OCI-LY3 (cell line): Measurements from ENCODE around the gene ZNF106.

Experiments
- H2AFZ ChIP-seq: fragments of 200-600, 300-600 bp; shearing (Covaris generic); 2 replicates; pipeline ENCODE4 v1.6.0; 2014; ENCODE audit warnings: antibody characterized with exemption, low read depth, low read length
- H3K27ac ChIP-seq: fragments of 200-600, 300-600 bp; sonication (generic); 2 replicates; pipeline ENCODE4 v1.5.1; 2014; ENCODE audit warnings: mild to moderate bottlenecking, low read length, moderate library complexity, mixed read lengths
- H3K27me3 ChIP-seq: fragments of 200-600, 300-600 bp; sonication (generic); 2 replicates; pipeline ENCODE4 v1.6.1; 2014; ENCODE audit warnings: low read depth, low read length, mixed read lengths
- H3K36me3 ChIP-seq: fragments of 200-600, 300-600 bp; sonication (generic); replicated peaks from 2 replicates; pipeline ENCODE3; 2014; ENCODE audit warnings: low read depth, low read length, mixed read lengths
- H3K4me1 ChIP-seq: fragments of 300-600, 200-600 bp; sonication (generic); 2 replicates; pipeline ENCODE4 v1.6.1; 2014; ENCODE audit warnings: low read length, mixed read lengths
- H3K4me2 ChIP-seq: fragments of 200-600, 300-600 bp; sonication (generic); 2 replicates; pipeline ENCODE4 v1.6.1; 2014; ENCODE audit warnings: low read length, mixed read lengths
- H3K4me3 ChIP-seq: fragments of 300-600, 200-600 bp; sonication (generic); 2 replicates; pipeline ENCODE4 v1.5.1; 2014; ENCODE audit warnings: antibody characterized with exemption, mild to moderate bottlenecking, low read length, moderate library complexity
- H3K79me2 ChIP-seq: fragments of 300-600, 200-600 bp; shearing (Covaris generic); 2 replicates; pipeline ENCODE4 v1.6.1; 2014; ENCODE audit warnings: mild to moderate bottlenecking, low read length, mixed read lengths
- H3K9ac ChIP-seq: fragments of 300-600, 200-600 bp; shearing (Covaris generic); 2 replicates; pipeline ENCODE4 v1.6.0; 2014; ENCODE audit warnings: mild to moderate bottlenecking, low read length, moderate library complexity
- H3K9me3 ChIP-seq: fragments of 200-600, 300-600 bp; shearing (Covaris generic); 2 replicates; pipeline ENCODE4 v1.6.1; 2014; ENCODE audit warnings: low read length, mixed read lengths; ENCODE audit not compliant: insufficient read depth
- H4K20me1 ChIP-seq: fragments of 200-600, 300-600 bp; sonication (generic); 2 replicates; pipeline ENCODE4 v1.6.1; 2016; ENCODE audit warnings: low read length, mixed read lengths; ENCODE audit not compliant: insufficient read depth
- EZH2phosphoT487 ChIP-seq: fragments of 200-600 bp; shearing (Covaris generic); IDR thresholded peaks from 2 replicates; pipeline ENCODE4 v1.6.1; 2018; ENCODE audit warnings: antibody characterized with exemption, mixed run types, low read depth
- TF ChIP-seq, protein P1 (sequence below): fragments of 200-600, 300-600 bp; sonication (generic); IDR thresholded peaks from 2 replicates; pipeline ENCODE4 v1.5.1; 2014; ENCODE audit warnings: antibody characterized with exemption, low read length, low read depth

Gene ZNF106

GRCh38 chr15:42368096-42368495 is 122.8 kb downstream of the ZNF106 start:
- H3K9me3 ChIP-seq, result no peaks in the 10 kb centered on the region
- H3K4me2 ChIP-seq, result no peak overlapping the region
- no peaks in the 10 kb centered on the region for H4K20me1 ChIP-seq
- H3K79me2 ChIP-seq, result no peaks in the 10 kb centered on the region
- no peak overlapping the region for H3K4me3 ChIP-seq
- H3K4me1 ChIP-seq, result no peaks in the 10 kb centered on the region
- no peak overlapping the region for H2AFZ ChIP-seq
- H3K9ac ChIP-seq, result no peak overlapping the region
- TF ChIP-seq EZH2phosphoT487, result no peak
- TF ChIP-seq, protein P1, sequence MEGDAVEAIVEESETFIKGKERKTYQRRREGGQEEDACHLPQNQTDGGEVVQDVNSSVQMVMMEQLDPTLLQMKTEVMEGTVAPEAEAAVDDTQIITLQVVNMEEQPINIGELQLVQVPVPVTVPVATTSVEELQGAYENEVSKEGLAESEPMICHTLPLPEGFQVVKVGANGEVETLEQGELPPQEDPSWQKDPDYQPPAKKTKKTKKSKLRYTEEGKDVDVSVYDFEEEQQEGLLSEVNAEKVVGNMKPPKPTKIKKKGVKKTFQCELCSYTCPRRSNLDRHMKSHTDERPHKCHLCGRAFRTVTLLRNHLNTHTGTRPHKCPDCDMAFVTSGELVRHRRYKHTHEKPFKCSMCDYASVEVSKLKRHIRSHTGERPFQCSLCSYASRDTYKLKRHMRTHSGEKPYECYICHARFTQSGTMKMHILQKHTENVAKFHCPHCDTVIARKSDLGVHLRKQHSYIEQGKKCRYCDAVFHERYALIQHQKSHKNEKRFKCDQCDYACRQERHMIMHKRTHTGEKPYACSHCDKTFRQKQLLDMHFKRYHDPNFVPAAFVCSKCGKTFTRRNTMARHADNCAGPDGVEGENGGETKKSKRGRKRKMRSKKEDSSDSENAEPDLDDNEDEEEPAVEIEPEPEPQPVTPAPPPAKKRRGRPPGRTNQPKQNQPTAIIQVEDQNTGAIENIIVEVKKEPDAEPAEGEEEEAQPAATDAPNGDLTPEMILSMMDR, result no peak
- H3K36me3 ChIP-seq, result no peaks in the 10 kb centered on the region
- no peaks in the 10 kb centered on the region for H3K27me3 ChIP-seq
- no peak overlapping the region for H3K27ac ChIP-seq

DNA sequence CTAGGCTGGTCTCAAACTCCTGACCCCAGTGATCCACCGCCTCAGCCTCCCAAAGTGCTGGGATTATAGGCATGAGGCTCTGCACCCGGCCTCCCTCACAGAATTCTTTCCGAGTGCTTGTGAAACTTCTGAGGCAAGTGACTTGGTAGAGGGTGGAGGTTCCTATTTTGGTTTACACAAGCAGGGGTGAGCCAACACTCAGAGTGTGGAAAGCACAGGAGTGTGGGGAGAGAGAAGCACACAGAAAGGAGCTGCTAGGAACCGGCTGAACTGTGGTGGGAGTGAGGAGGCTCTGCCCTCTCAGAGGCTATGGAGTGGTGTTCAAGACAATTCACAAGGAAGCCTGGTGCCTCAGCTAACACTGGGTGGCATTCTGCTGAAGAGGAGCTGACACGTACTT is 123.9 kb downstream of the ZNF106 start:
- H2AFZ ChIP-seq, result no peak overlapping the region
- no peaks in the 10 kb centered on the region for H3K4me1 ChIP-seq
- H3K9me3 ChIP-seq, result no peaks in the 10 kb centered on the region
- TF ChIP-seq, protein P1, result no peak
- no peak for TF ChIP-seq EZH2phosphoT487
- H3K9ac ChIP-seq, result no peak overlapping the region
- H4K20me1 ChIP-seq, result no peaks in the 10 kb centered on the region
- H3K36me3 ChIP-seq, result no peaks in the 10 kb centered on the region
- no peak overlapping the region for H3K27ac ChIP-seq
- H3K27me3 ChIP-seq, result no peaks in the 10 kb centered on the region
- no peaks in the 10 kb centered on the region for H3K79me2 ChIP-seq
- H3K4me2 ChIP-seq, result no peak overlapping the region
- no peak overlapping the region for H3K4me3 ChIP-seq

GRCh38 chr15:42365921-42366550 is 124.9 kb downstream of the ZNF106 start:
- H3K27me3 ChIP-seq, result no peaks in the 10 kb centered on the region
- no peaks in the 10 kb centered on the region for H4K20me1 ChIP-seq

DNA sequence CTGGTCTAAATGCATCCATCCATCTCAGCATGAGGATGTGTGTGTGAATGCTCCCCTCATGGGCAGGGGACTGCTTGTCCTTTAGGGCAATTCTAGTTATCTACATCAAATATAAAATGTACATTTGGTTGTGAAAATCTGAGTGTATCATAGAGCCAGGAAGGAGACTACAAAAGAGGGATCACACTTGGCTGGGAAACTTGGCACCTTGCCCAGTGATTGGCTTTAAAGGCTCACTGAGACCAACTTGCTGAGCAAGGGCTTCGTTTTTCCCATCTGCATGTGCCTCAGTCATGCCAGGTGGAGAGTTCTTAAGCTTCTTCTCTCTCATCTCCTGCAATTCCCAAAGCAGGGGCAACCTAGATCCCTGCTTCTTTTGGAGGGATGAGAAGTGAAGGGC is 126.4 kb downstream of the ZNF106 start:
- Histone ChIP-seq H3K27ac (no peak overlapping the region), H3K9me3 (no peaks in the 10 kb centered on the region), H3K79me2 (no peaks in the 10 kb centered on the region), H3K4me1 (no peaks in the 10 kb centered on the region), H3K9ac (no peak overlapping the region), H4K20me1 (no peaks in the 10 kb centered on the region), H3K4me2 (no peak overlapping the region), H3K36me3 (no peaks in the 10 kb centered on the region), H3K4me3 (no peak overlapping the region), H2AFZ (no peak overlapping the region), H3K27me3 (no peaks in the 10 kb centered on the region)
- TF ChIP-seq, protein P1, result no peak
- TF ChIP-seq EZH2phosphoT487, result no peak

More at GRCh38 chr15:42365921-42366550, 124.9 kb downstream of the ZNF106 start:
- H3K9ac ChIP-seq, result no peak overlapping the region
- H3K79me2 ChIP-seq, result no peaks in the 10 kb centered on the region
- H3K27ac ChIP-seq, result no peak overlapping the region
- no peak overlapping the region for H3K4me3 ChIP-seq
- H3K36me3 ChIP-seq, result no peaks in the 10 kb centered on the region
- no peak overlapping the region for H2AFZ ChIP-seq
- TF ChIP-seq, protein P1, result no peak
- TF ChIP-seq EZH2phosphoT487, result no peak
- H3K4me2 ChIP-seq, result no peak overlapping the region
- no peaks in the 10 kb centered on the region for H3K9me3 ChIP-seq
- H3K4me1 ChIP-seq, result no peaks in the 10 kb centered on the region
